GM21528 (cell line): ENCODE data around the gene ELMO1.

Experiments
- ATAC-seq: cut with Tn5 transposase; IDR thresholded peaks from one replicate; pipeline ENCODE4 v1.9.1; 2021; ENCODE audit warnings: mild to moderate bottlenecking, moderate library complexity; ENCODE audit not compliant: unreplicated experiment, low FRiP score

Gene ELMO1

DNA sequence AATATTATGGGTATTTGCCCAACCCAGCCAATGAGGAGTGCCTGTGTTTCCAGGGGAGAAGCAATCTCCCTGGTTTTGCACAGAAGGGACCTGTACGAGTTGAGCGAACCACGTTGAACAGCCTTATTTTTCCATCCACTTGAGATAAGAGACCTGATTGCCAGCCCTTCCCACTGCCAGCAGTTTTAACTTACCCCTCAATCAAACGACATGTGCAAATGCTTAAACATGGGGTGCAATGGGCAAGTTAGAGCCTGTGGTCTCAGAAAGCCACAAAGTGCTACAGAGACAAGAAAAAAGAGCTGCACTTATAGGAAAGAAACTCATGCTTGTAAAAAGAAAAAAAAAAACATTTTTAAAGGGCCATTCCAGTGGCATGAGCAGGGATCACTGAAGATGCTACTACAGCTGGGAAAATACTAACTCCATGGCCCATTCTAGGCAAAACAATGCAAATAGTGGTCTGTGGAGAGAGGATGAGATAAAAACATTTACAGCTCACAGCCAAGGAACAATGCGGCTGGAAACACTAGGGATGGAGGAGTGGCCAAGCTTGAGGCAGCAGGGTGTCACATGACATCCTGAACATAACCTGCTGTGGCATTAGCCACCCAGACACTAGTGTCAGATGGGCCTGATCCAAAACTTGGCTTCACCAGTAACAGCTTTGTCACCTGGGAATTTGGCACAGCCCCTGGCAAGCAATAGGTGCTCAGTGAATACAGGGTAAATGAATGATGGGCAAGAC, 162.8 kb downstream of the ELMO1 start:
- ATAC-seq: no peak

DNA sequence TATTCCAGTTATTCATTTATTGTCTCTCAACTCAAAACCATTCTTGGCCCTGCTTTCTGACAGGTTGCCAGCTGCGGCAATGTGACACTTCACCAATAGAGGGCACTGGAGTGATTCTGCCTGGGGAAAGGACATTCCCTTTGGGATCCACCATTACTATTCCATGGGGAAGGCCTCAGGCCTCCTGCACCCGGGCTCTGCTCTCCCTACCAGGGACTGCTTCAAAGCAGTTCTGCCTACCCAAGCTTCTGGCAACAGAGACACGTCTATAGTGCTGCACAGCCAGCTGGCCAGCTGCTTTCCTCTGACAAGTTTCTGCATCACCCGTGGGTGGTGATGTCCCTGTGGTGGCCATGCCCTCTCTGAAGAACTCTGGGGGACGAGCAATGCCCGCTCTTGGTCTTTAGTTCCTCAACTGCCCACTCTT, 163.8 kb downstream of the ELMO1 start:
- no peak for ATAC-seq

DNA sequence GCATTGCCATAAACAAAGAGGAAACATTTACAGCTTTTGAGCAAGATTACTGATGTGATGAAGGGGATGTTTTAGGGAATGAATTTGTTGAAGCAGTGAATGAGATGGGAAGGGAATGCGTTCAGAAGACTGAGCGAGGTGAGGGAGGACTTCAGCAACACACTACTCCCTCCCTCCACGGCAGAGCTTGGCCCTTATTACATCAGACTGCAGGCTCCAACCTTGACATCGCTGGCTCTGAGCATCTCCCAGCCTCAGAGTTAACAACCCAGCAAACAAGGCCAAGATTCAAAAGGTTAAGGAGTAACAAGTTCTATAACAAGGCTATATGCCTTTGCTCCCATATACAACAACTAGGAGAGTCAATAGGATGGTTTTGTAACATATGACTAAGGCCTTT, 164.4 kb downstream of the ELMO1 start:
- ATAC-seq: no peak

DNA sequence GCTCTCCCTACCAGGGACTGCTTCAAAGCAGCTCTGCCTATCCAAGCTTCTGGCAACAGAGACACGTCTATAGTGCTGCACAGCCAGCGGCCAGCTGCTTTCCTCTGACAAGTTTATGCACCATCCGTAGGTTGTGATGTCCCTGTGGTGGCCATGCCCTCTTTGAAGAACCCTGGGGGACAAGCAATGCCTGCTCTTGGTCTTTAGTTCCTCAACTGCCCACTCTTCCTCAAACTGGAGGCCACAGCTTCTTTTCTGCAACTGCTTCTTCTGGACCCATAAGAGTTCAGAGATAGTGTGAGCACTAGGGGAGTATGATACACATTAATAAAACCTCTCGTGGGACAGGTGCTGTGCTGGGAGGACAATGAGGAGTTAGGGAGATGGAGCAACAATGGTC, 164.9 kb downstream of the ELMO1 start:
- no peak for ATAC-seq

DNA sequence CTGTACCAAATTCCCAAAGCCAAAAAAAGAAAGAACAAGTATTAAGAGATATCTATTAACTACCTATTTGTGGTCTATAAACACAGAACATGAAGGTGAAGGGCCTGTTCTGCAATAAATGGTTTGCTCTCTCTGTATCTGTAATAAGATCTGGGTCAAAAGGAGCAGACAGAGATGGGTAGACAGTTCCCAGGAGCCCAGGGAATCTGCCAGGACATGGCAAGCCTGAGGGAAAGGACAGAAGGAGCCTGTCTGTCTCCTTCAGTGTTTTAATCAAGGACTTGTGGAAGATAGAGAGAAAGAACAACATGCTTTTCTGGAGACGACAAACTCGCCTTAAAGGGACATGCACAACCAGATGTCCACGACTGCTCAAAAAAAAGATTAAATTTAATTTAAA, 165.7 kb downstream of the ELMO1 start:
- no peak for ATAC-seq

DNA sequence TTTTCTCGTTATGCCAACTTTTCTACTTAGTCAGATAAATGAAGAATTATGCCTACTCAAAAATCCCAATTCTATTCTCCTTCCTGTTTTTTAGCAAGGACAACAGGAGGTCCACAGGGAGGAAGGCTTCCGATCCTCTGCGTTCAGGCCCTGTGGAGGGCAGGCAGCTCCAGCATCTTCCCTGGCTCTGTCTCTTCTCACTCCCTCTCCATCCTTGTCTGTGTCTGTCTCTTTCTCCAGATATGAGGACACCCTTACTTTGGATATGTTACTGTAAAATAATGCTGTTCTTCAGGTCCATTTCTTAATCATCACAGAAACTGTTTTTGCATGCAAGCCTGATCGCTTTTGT, 166.6 kb downstream of the ELMO1 start:
- ATAC-seq: no peak

DNA sequence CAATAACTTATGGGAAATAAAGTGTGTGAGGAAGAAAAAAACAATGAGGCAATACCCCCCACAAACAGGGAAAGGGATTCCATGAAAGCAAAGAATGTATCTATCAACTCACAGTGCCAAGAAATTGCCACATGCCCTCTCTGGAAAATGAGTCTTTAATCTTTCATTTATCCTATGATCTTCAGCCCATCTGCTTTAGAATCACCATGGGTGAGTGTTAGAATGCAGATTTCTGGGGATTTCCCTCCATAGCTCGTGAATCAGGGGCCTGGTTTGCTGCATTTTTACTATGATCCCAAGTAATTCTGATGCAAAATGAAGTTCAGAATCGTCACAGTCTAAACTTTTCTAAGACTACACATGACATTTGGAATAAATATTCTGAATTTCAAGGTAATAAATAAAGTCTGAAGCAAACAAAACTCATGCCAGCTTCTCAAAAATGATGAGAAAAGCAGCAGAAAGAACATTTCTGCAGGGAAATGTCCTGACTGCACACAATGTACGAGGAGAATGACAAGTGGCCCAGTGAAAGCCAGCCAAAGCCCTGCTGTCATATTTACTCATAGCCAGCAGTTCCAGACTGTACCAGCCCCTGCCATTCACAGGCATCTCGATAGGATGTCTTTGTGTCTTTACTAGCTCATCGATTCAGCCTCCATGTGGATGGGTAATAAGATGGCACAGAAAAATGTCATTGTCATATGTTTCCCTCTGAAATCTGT, 167.1 kb downstream of the ELMO1 start:
- no peak for ATAC-seq

DNA sequence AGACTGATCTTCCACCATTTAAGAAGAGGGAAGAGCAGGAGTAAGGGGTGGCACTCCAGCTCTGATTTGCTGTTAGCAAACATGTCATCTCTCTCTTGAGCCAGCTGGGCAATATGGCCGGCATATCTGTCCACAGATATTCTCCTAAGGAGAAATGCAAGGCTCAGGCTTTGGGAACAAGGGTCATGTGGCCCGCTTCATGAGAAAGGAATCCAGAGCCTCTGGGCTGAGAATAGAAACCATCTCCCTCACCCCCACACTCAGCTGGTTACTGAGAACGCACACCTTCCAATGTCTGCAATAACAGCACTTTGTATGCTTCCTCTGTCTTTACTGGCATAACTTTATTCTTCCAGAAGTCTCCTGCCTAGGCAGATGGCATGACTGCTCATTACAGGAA, 171.2 kb downstream of the ELMO1 start:
- no peak for ATAC-seq

DNA sequence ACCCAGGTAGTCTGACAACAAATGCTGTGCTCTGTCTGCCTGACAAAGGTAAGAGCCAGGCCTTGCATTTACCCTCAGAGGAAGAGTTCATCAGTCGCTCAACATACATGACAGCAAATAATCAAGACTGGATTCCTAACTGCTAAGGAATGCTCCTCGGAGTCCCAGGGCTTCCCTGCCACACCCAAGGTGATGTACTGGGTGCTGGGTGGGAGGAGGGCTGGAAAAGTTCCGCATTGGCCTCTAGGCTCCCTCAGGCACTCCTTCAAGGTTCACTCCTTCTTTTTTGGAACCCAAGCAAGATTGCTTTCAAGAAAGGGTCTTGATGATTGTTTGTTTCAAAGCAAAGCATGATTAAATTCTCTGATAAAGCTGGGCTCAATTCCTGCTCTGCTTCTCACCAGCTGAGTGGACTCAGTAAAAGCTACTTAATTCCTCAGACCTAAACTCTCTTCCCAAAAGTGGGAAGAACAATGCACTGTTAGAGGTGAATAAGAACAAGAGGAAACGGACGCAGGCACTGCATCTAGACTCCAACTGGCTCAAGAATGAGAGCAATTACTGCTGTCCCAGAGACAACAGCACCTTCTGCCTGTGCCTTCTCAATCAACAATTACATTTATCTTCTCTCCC, 173.5 kb downstream of the ELMO1 start:
- ATAC-seq: no peak

DNA sequence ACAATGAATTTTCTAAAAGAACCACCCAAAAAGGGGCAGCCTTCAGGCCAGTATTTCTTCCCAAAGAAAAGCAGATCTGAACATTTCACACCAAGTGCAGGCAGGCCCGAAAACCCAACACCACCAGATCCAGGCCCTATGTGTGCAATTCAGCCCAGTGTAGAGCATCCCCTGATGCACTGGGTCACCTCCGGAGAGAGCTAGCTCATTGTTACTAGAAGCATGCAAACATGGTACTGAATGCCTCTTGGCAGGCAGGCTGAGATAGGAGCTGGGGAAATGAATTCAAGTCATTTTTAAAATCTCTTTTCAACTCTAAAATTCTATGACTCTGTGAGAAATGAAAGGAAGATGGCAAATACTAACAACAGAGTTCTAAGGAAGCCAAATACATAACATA, 174.8 kb downstream of the ELMO1 start:
- ATAC-seq: no peak

DNA sequence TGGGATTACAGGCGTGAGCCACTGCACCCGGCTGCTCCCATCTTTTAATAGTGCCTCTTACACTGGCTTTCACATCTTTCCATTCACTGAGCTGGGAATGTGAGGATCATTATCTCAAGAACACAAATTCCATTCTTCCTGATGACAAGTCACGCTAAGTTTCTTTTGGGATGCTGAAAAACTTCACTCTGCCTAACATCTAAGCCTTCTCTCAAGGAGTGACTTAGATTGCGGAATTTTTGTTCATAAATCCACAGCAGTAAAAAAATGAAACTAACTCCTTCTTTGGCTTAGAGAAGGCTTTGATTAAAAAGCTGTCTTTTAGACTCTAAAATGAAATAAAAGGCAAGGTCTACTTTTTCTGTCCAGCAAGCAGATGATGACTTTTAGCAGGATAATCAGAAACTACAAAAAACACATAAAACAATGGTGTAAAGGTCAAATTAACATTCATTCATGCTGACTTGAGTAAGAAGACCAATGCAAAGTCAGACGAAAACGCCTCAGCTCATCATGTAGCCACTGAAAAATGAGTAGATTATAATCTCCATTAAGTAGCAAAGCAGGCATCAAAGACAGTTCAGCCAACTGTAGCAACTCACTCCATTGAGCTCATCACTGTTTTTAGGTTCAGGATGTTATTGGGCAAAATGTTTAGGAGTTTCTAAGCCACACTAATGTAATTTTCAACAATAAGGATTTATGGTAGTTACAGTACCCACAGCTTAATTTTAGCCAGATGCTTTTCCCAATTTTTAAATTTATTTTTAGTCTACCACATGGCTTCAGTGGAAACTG, 178.8 kb downstream of the ELMO1 start:
- ATAC-seq: no peak

DNA sequence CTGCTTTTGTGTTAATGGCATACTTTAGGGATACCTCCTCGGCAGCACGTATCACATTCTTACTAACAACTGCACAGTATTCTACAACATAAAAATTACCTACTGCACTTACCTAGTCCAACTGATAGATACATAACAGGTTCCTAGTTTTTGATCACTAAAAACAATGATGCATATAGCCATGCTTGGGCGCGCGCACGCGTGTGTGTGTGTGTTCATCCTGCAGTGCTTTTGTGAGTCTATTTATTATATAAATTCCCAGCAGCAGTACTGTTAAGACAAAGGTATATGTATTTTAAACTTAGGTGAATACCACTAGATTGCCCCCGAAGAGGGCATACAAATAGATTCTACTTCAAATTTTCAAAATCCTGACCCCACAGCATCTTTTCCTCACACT, 181.4 kb downstream of the ELMO1 start:
- no peak for ATAC-seq

DNA sequence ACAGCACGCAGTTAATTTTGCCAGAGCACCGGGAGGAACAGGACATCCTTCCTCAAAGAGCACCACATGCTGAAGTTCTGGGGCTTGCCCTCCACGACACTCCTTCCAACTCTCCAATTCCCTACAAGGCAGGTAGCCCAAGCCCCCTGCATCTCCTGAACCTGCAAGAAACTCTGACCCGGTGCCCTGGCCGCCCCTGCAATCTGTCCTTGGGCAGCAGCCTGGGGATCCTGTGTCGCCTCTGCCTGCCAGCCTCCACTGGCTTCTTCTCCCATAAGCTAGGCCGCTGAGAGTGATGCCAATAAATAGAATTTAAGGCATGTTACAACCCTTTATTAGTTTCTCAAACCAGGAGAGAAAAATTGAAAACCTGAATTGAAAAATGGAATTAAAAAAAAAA, 182.8 kb downstream of the ELMO1 start:
- no peak for ATAC-seq

DNA sequence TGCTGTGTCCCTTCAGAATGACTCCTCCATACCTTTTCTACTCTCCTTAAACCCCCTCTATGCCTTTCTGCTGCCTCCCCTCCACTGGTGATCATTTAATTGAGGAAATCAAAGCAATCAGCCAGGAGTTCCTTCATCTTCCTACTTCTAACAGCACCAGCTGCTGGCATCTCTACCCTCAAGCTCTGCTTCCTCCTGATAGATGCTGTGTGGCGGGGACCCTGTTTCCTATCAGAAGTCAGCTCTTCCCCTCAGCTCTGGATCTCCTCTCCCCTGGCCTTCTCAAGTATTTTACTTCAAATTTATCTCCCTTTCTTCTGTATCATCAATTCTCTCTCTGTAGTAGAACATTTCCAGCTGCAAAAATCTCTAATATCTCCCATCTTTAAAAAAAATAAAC, 183.7 kb downstream of the ELMO1 start:
- ATAC-seq: no peak

DNA sequence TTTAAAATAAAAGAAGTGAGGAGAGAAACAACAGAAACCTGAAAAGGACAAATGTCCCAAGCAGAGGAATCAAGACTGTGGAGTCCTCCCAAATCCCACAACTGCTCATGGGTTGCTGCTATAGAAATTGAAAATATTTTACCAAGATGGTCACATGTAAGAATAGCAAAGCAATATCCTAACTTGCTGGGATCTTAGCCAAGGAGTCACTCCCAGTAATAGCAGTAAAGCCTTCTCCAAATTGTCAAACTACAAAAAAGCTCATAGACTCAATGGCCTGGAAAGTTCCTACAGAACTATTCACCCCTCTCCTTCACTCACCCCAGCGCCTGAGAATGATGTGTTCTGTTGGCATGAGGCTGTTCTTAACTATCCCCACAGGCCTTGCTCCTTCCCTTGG, 186.5 kb downstream of the ELMO1 start:
- no peak for ATAC-seq

DNA sequence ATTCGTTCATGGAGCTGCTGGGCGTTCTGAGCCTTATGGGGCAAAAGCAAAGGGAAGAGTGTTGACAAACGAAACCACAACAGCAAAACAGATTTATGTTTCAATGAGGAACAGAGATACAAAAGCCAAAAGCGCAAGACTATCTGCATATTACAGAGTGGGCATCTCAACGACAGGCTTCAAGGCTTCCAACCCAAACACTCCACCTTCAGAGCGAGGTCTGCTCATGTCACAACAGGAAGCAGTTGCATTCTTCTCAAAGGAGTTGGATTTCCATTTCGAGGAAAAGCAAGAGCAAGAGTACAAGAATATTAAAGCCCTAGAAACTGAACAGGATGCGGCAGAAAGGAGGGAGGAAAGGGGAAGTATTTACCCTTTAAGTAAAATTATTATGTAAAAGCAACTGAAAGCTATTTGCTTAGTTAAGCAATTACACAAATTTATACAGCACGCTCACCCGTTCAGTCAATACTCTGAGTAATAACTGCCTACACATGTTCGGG, 189.3 kb downstream of the ELMO1 start:
- ATAC-seq: no peak

DNA sequence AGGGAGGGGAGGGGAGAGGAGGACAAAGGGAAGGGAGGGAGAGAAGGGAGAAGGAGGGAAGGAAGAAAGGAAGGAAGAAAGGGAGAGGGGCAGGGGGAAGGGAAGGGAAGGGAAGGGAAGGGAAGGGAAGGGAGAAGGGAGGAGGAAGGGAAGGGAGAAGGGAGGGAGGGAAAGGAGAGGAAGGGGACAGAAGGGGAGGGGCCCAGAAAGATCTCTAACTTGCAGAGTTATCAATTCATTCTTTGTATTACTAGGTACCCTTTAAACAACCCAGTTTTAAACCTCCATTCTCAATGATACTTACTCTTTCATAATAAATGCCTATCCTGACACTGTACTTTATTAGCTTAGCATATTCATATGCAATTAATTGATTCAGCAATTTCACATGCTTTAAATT, 192.0 kb downstream of the ELMO1 start:
- no peak for ATAC-seq

DNA sequence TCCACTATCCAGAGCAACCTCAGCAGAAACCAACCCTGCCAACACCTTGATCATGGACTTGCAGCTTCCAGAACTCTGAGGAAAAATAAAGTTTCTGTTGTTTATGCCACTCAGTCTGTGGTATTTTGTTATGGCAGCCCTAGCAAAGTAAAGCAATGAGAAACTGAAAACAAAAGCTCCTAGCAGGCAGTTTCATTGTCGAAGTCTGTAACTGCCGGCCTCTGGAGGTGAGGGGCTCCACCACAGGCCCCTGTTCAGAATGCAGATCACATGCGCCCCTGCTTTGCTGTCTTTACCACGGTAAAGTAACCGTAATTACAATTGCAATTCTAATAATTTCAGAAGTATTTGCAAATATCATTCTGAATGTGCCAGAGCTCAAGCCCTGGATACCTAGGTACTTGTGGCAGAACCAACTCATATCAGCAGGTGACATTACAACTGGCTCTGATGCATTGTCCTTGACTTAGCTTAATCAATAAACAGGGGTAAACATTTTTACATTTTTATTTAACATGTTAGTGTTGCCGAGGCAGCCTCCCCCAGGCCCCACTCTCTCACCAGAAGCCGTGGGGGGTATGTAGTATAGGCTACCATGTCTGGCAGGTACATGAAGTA, 193.2 kb downstream of the ELMO1 start:
- ATAC-seq: no peak

DNA sequence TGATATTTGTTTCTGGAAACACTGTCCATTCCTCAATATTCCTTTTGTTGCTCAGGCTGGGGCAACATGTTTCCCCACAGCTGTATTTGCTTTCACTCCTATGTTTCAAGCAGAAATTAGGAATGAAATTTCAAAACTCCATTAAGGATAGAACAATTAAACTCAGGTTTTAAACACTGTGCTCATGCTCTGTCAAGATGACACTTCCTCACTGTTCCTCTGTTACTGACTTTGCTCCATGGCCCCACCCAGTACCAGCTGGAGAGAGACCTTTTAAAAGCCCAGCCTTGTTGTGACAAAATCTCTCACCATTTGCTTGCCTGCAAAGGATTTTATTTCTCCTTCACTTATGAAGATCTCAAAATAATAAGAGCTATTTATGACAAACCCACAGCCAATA, 197.4 kb downstream of the ELMO1 start:
- no peak for ATAC-seq

DNA sequence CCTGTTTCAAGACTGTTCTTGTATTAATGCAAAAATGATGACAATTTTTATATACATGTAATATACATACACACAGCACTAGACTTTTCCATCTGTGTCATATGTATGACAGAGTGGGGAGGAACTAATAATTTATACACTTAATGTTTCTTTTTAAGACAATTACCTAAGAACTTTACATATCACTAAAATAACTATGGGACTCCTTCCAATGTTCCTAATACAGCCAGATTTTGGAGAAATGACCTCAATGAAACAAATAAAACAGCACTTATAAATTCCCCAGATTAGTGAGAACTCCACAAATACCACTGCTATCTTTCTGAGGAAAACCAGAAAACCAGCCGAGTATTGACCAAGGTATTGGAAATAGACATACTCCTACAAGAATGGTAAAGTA, 199.4 kb downstream of the ELMO1 start:
- no peak for ATAC-seq
